Body of pancreas (tissue), 4 donors: ENCODE data around the gene CHST8. TPM values are rescaled to one million over a fixed set of nuclear protein-coding genes. Genes with fewer than 3 reads are reported as not detected.
"Not testable (repeated sequence)": the region's sequence is repeated elsewhere in the genome, so short reads cannot be mapped to it uniquely, and the experiment has no call there.

ENCODE experiments used
- ATAC-seq: fragments of 150-250 bp; one replicate; pipeline ENCODE4 v1.9.1; 2016
- DNase-seq, 4 donors: peaks; one replicate each; pipeline ENCODE4 v3.0.0-alpha.2; 2019
- H3K27ac ChIP-seq, 4 donors: fragments of 200-600 bp; sonication (generic); 1 replicate in 3 of 4; 2 replicates in 1 of 4; pipeline versions ENCODE4 v1.5.1 to v1.6.1; 2016 to 2019; ENCODE audit warnings: mild to moderate bottlenecking in 1 of 4, mixed read lengths in 1 of 4, moderate library complexity in 1 of 4
- H3K27me3 ChIP-seq, 2 donors: fragments of 200-600 bp; sonication (generic); one replicate each; pipeline ENCODE4 v1.6.0; 2016; ENCODE audit warnings: mild to moderate bottlenecking in 1 of 2
- H3K36me3 ChIP-seq, 2 donors: fragments of 200-600 bp; sonication (generic); replicated peaks in 1 of 2; 2 replicates each; pipeline ENCODE4 v1.5.1; 2016; ENCODE audit warnings: low read depth in 2 of 2; ENCODE audit not compliant: insufficient read depth in 1 of 2
- H3K4me1 ChIP-seq: fragments of 200-600 bp; sonication (generic); one replicate; pipeline ENCODE4 v1.6.0; 2016
- H3K4me3 ChIP-seq, 2 donors: fragments of 200-600 bp; sonication (generic); 1 replicate in 1 of 2; 2 replicates in 1 of 2; pipeline ENCODE4 v1.5.1; 2016 to 2019
- H3K9me3 ChIP-seq, 3 donors: fragments of 200-600 bp; sonication (generic); 1 replicate in 2 of 3; 2 replicates in 1 of 3; pipeline ENCODE4 v1.5.1; 2016
- POLR2A ChIP-seq, 3 donors: fragments of 450-650 bp; IDR thresholded peaks; one replicate each; pipeline ENCODE4 v1.6.1; 2016; ENCODE audit warnings: antibody characterized with exemption in 3 of 3, mild to moderate bottlenecking in 2 of 3
- WGBS, 2 donors: methylation state at CpG; one replicate each; pipeline ENCODE4 v1.1.5; 2017; 5-methylcytosine and 5-hydroxymethylcytosine counted together
- intact Hi-C: fragments of 100-400 bp; cut with DNase I; formaldehyde crosslinking; loops from one replicate; pipeline ENCODE4 v1.15.1; 2023
- total RNA-seq, 2 donors: library from RNA; depleted of rRNA; stranded (reverse); fragments of >200 nt; gene quantifications; one replicate each; pipeline ENCODE4 v1.1.0, GENCODE V29; 2016
- TF ChIP-seq, protein P1 (sequence below), 7 experiments: fragments of 450-650 bp in 4 of 7; fragments of 200-600 bp in 3 of 7; sonication (generic) in 3 of 7; IDR thresholded peaks; one replicate each; pipeline ENCODE4 v1.5.1; 2016 to 2019; ENCODE audit warnings: antibody characterized with exemption in 7 of 7

CHST8 gene
- total RNA-seq, 2 donors from 2014 or later, result 0.26 TPM; not detected in 1

DNA sequence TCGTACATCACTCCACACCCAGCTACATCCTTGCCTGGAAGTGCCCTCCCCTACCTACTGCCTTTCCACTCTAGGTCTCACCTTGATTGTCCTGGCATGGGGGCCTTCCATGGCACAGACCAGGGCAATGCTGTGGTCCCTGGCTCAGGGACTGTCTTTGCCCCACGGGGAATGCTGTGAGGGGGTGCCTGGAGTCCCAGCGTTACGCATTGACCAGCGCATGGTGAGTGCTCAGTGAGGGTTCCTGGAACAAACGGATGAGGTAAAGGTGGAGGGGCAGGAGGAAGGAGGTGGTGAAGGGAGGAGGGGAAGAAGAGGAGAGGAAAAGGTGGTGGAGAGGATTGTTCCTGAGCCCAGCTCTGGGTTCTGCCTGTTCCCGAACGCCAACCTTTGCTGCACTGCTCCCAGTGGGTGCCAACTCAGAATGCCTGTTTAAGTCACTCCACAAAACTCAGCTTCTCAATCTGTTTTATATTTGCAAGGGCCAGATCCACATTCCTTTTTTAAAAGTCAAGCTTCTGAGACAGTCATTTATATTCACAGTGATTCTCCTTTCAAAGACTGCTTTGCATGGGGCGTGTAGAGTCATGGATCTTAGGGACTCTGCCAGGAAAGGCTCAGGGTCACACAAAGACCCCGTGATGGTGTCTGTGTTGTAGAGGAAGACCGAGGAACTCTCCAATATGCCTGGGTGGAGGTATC is 40.8 kb downstream of the CHST8 start:
- Histone ChIP-seq H3K27me3 (no peaks in the 10 kb centered on the region), H3K4me3 (no peak overlapping the region), H3K9me3 (no peaks in the 10 kb centered on the region), H3K4me1 (no peaks in the 10 kb centered on the region), H3K27ac (no peak overlapping the region), H3K36me3 (no peaks in the 10 kb centered on the region)
- 55 to 63% methylated on average over 11 of the region's 11 CpGs for WGBS, 2 donors
- intact Hi-C loops, result no loop called here
- DNase-seq (no peak), ATAC-seq (no peak)
- TF ChIP-seq, protein P1, sequence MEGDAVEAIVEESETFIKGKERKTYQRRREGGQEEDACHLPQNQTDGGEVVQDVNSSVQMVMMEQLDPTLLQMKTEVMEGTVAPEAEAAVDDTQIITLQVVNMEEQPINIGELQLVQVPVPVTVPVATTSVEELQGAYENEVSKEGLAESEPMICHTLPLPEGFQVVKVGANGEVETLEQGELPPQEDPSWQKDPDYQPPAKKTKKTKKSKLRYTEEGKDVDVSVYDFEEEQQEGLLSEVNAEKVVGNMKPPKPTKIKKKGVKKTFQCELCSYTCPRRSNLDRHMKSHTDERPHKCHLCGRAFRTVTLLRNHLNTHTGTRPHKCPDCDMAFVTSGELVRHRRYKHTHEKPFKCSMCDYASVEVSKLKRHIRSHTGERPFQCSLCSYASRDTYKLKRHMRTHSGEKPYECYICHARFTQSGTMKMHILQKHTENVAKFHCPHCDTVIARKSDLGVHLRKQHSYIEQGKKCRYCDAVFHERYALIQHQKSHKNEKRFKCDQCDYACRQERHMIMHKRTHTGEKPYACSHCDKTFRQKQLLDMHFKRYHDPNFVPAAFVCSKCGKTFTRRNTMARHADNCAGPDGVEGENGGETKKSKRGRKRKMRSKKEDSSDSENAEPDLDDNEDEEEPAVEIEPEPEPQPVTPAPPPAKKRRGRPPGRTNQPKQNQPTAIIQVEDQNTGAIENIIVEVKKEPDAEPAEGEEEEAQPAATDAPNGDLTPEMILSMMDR (IDR thresholded peaks at IDR 0.05), result no peak
- TF ChIP-seq POLR2A (IDR thresholded peaks at IDR 0.05), result no peak

- H3K4me1 ChIP-seq, H3K4me3 ChIP-seq, intact Hi-C loops, DNase-seq, H3K9me3 ChIP-seq, H3K36me3 ChIP-seq, ATAC-seq, H3K27ac ChIP-seq, H3K27me3 ChIP-seq: not testable (repeated sequence)
- 73 to 83% methylated on average over 8 to 9 of the region's 9 CpGs for WGBS, 2 donors
Observed at GRCh38 chr19:33663316-33663715, 41.6 kb downstream of the CHST8 start.

GRCh38 chr19:33664744-33665143 is 43.0 kb downstream of the CHST8 start:
- Histone ChIP-seq H3K36me3 (no peaks in the 10 kb centered on the region), H3K4me3 (no peak overlapping the region), H3K27me3 (peaks cover 0 to 3% of the 10 kb centered on the region in 2 donors), H3K27ac (no peak overlapping the region), H3K4me1 (no peaks in the 10 kb centered on the region), H3K9me3 (no peaks in the 10 kb centered on the region)
- TF ChIP-seq, protein P1 (IDR thresholded peaks at IDR 0.05), result no peak
- no peak for TF ChIP-seq POLR2A (IDR thresholded peaks at IDR 0.05)
- 68 to 83% methylated on average over 5 of the region's 5 CpGs for WGBS, 2 donors
- ATAC-seq (no peak), DNase-seq (no peak)
- intact Hi-C loops, result no loop called here

- no peak for ATAC-seq
Observed at GRCh38 chr19:33665776-33666595, 44.2 kb downstream of the CHST8 start.

GRCh38 chr19:33667141-33667650 is 45.4 kb downstream of the CHST8 start:
- Histone ChIP-seq H3K9me3 (no peaks in the 10 kb centered on the region), H3K4me3 (no peak overlapping the region), H3K27ac (no peak overlapping the region), H3K36me3 (no peaks in the 10 kb centered on the region), H3K27me3 (peaks cover 0 to 9% of the 10 kb centered on the region in 2 donors), H3K4me1 (no peaks in the 10 kb centered on the region)
- no peak for ATAC-seq
- intact Hi-C loops, result no loop called here
- TF ChIP-seq, protein P1 (IDR thresholded peaks at IDR 0.05), result no peak
- TF ChIP-seq POLR2A (IDR thresholded peaks at IDR 0.05), result no peak
- 57 to 69% methylated on average over 14 to 15 of the region's 15 CpGs for WGBS, 2 donors
- no peak for DNase-seq

More at GRCh38 chr19:33665776-33666595, 44.2 kb downstream of the CHST8 start:
- no peaks in the 10 kb centered on the region for H3K36me3 ChIP-seq
- no peaks in the 10 kb centered on the region for H3K9me3 ChIP-seq
- no peaks in the 10 kb centered on the region for H3K4me1 ChIP-seq
- no peak for DNase-seq
- TF ChIP-seq POLR2A (IDR thresholded peaks at IDR 0.05), result no peak
- TF ChIP-seq, protein P1 (IDR thresholded peaks at IDR 0.05), result no peak
- no peak overlapping the region for H3K27ac ChIP-seq
- 61 to 62% methylated on average over 12 to 22 of the region's 22 CpGs for WGBS, 2 donors
- intact Hi-C loops, result no loop called here
- no peak overlapping the region for H3K4me3 ChIP-seq
- H3K27me3 ChIP-seq, result peaks cover 0 to 9% of the 10 kb centered on the region in 2 donors
